ENCODE measurements around the gene DHCR24. TPM values are rescaled to one million over a fixed set of nuclear protein-coding genes. Genes with fewer than 3 reads are reported as not detected.

Gene DHCR24
- total and polyA plus RNA-seq, 2 of the 13 experiments (the other 11 are each of a cell fraction or from before 2014, with no cell fraction given) = 374 to 448 TPM

- TF ChIP-seq, protein P1, sequence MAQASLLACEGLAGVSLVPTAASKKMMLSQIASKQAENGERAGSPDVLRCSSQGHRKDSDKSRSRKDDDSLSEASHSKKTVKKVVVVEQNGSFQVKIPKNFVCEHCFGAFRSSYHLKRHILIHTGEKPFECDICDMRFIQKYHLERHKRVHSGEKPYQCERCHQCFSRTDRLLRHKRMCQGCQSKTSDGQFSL (CRISPR knock-in tag; IDR thresholded peaks at IDR 0.05) = peak; percentile 36; the same call in 1 of the 2 replicates
- no peak for TF ChIP-seq MTA3 (CRISPR knock-in tag; IDR thresholded peaks at IDR 0.05)
- peak; percentile 85; the same call in 1 of the 2 replicates for TF ChIP-seq ZNF513 (CRISPR knock-in tag; conservative IDR thresholded peaks at IDR 0.05)
- TF ChIP-seq, protein P2, sequence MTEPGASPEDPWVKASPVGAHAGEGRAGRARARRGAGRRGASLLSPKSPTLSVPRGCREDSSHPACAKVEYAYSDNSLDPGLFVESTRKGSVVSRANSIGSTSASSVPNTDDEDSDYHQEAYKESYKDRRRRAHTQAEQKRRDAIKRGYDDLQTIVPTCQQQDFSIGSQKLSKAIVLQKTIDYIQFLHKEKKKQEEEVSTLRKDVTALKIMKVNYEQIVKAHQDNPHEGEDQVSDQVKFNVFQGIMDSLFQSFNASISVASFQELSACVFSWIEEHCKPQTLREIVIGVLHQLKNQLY (CRISPR knock-in tag; IDR thresholded peaks at IDR 0.05) = 0 out of 2 replicates have a peak, but pooled peaks have one; percentile 6
- TF ChIP-seq, protein P3, sequence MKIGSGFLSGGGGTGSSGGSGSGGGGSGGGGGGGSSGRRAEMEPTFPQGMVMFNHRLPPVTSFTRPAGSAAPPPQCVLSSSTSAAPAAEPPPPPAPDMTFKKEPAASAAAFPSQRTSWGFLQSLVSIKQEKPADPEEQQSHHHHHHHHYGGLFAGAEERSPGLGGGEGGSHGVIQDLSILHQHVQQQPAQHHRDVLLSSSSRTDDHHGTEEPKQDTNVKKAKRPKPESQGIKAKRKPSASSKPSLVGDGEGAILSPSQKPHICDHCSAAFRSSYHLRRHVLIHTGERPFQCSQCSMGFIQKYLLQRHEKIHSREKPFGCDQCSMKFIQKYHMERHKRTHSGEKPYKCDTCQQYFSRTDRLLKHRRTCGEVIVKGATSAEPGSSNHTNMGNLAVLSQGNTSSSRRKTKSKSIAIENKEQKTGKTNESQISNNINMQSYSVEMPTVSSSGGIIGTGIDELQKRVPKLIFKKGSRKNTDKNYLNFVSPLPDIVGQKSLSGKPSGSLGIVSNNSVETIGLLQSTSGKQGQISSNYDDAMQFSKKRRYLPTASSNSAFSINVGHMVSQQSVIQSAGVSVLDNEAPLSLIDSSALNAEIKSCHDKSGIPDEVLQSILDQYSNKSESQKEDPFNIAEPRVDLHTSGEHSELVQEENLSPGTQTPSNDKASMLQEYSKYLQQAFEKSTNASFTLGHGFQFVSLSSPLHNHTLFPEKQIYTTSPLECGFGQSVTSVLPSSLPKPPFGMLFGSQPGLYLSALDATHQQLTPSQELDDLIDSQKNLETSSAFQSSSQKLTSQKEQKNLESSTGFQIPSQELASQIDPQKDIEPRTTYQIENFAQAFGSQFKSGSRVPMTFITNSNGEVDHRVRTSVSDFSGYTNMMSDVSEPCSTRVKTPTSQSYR (CRISPR knock-in tag; IDR thresholded peaks at IDR 0.05; ENCODE audit: borderline replicate concordance) = peak; percentile 22; the same call in 1 of the 2 replicates
- TF ChIP-seq ZNF530 (CRISPR knock-in tag; IDR thresholded peaks at IDR 0.05; ENCODE audit: low read depth) = no peak
- TF ChIP-seq NBN (conservative IDR thresholded peaks at IDR 0.05) = no peak
- no peak for TF ChIP-seq GRHL1 (CRISPR knock-in tag; conservative IDR thresholded peaks at IDR 0.05)
- TF ChIP-seq YEATS4 (CRISPR knock-in tag; IDR thresholded peaks at IDR 0.05; ENCODE audit: borderline replicate concordance) = peak; percentile 50
- TF ChIP-seq ZNF589 (CRISPR knock-in tag; conservative IDR thresholded peaks at IDR 0.05) = no peak
- peak; percentile 5; the same call in 1 of the 2 replicates for TF ChIP-seq ZNF121 (CRISPR knock-in tag; IDR thresholded peaks at IDR 0.05)
- TF ChIP-seq PHF20 (CRISPR knock-in tag; IDR thresholded peaks at IDR 0.05) = peak; percentile 44; the same call in 1 of the 2 replicates
- TF ChIP-seq PAF1 (CRISPR knock-in tag; IDR thresholded peaks at IDR 0.05) = no peak
- TF ChIP-seq BRD4 (CRISPR knock-in tag; IDR thresholded peaks at IDR 0.05) = peak; percentile 60; the same call in 1 of the 2 replicates
- TF ChIP-seq ZNF337 (CRISPR knock-in tag; IDR thresholded peaks at IDR 0.05; ENCODE audit: borderline replicate concordance, low read depth) = no peak
- no peak for TF ChIP-seq EHMT2 (IDR thresholded peaks at IDR 0.05; ENCODE audit: borderline replicate concordance, low read depth, low read length)
- TF ChIP-seq ZNF839 (CRISPR knock-in tag; IDR thresholded peaks at IDR 0.05; ENCODE audit: borderline replicate concordance) = no peak
- TF ChIP-seq TBL1XR1 (IDR thresholded peaks at IDR 0.05; ENCODE audit: borderline replicate concordance, low read length, partially characterized antibody) = no peak
- TF ChIP-seq HCFC1 (IDR thresholded peaks at IDR 0.05; ENCODE audit: low read depth, low read length) = no peak
- no peak for TF ChIP-seq SCMH1 (CRISPR knock-in tag; IDR thresholded peaks at IDR 0.05; ENCODE audit: borderline replicate concordance)
Measured at GRCh38 chr1:54886724-54887664, at the start of gene DHCR24 (continued).

Data from HepG2 (cell line).